GM12878 (cell line): Measurements from ENCODE around the gene SYNE4. TPM values are rescaled to one million over a fixed set of nuclear protein-coding genes. Genes with fewer than 3 reads are reported as not detected.

Experiments
- CTCF ChIP-seq, 3 experiments: IDR thresholded peaks in 2 of 3; conservative IDR thresholded peaks in 1 of 3; 2 replicates each; pipeline ENCODE4 v1.5.1; 2011; ENCODE audit warnings: low read depth in 3 of 3, low read length in 3 of 3, mild to moderate bottlenecking in 3 of 3, control low read depth in 2 of 3, moderate library complexity in 2 of 3, inconsistent platforms in 1 of 3, mixed read lengths in 1 of 3; ENCODE audit not compliant: control insufficient read depth in 2 of 3, insufficient read depth in 1 of 3; ENCODE audit errors: extremely low read depth in 1 of 3
- EP300 ChIP-seq, 2 experiments: fragments of 150-350 bp in 1 of 2; IDR thresholded peaks; 2 replicates each; pipeline ENCODE4 v1.6.1; 2011 to 2012; ENCODE audit warnings: low read depth in 2 of 2, low read length in 2 of 2, borderline replicate concordance in 1 of 2, improper control_type of control experiment in 1 of 2, inconsistent platforms in 1 of 2; ENCODE audit not compliant: control insufficient read depth in 1 of 2
- FOXK2 ChIP-seq: fragments of 450-650 bp; IDR thresholded peaks from 2 replicates; pipeline ENCODE4 v1.6.1; 2017; ENCODE audit warnings: mild to moderate bottlenecking, moderate library complexity
- GABPA ChIP-seq: IDR thresholded peaks from 2 replicates; pipeline ENCODE4 v1.6.1; 2014; ENCODE audit warnings: antibody characterized with exemption, low read depth, mild to moderate bottlenecking, inconsistent platforms
- KAT2A ChIP-seq: conservative IDR thresholded peaks from 2 replicates; pipeline ENCODE4 v1.6.1; 2011; ENCODE audit warnings: low read depth, low read length; ENCODE audit not compliant: control insufficient read depth
- MTA2 ChIP-seq: fragments of 450-650 bp; IDR thresholded peaks from 2 replicates; pipeline ENCODE4 v1.6.1; 2016; ENCODE audit warnings: low read depth, mild to moderate bottlenecking, moderate library complexity
- RFX5 ChIP-seq: IDR thresholded peaks from 2 replicates; pipeline ENCODE4 v1.6.1; 2011; ENCODE audit warnings: low read depth, low read length, improper control_type of control experiment
- SREBF1 ChIP-seq: IDR thresholded peaks from 2 replicates; pipeline ENCODE4 v1.6.1; 2012; ENCODE audit warnings: mild to moderate bottlenecking, low read length
- TBL1XR1 ChIP-seq: IDR thresholded peaks from 2 replicates; pipeline ENCODE4 v1.6.1; 2012; ENCODE audit warnings: low read depth, low read length, improper control_type of control experiment
- USF2 ChIP-seq: IDR thresholded peaks from 2 replicates; pipeline ENCODE4 v1.6.1; 2011; ENCODE audit warnings: low read depth, low read length, improper control_type of control experiment, borderline replicate concordance
- ZNF384 ChIP-seq: IDR thresholded peaks from 2 replicates; pipeline ENCODE4 v1.6.1; 2012; ENCODE audit warnings: low read depth, mild to moderate bottlenecking, low read length, improper control_type of control experiment, borderline replicate concordance
- ZNF592 ChIP-seq: fragments of 450-650 bp; IDR thresholded peaks from 2 replicates; pipeline ENCODE4 v1.6.1; 2017; ENCODE audit warnings: mild to moderate bottlenecking, moderate library complexity
- ZNF687 ChIP-seq: fragments of 450-650 bp; IDR thresholded peaks from 2 replicates; pipeline ENCODE4 v1.6.1; 2017; ENCODE audit warnings: mild to moderate bottlenecking, moderate library complexity
- polyA plus RNA-seq, 11 experiments: library from polyadenylated mRNA; depleted of rRNA in 4 of 11; unstranded in 6 of 11; stranded (reverse) in 5 of 11; fragments of >200 nt; fragmentation: Nextera tagmentation in 4 of 11; fragmentation: Illumina TruSeq in 1 of 11; extraction: Ambion mirVana in 4 of 11; extraction: Trizol in 1 of 11; gene quantifications; 1 replicate in 1 of 11; 2 replicates in 10 of 11; pipeline versions ENCODE4 v1.2.1 to v1.2.3, GENCODE V29; 2011 to 2016; ENCODE audit warnings: inconsistent platforms in 2 of 11, missing spikeins in 2 of 11, low read depth in 1 of 11
- total RNA-seq, 4 experiments: library from RNA; depleted of rRNA in 3 of 4; stranded (reverse); fragments of >200 nt in 3 of 4; fragmentation: Illumina TruSeq in 1 of 4; extraction: Trizol in 1 of 4; gene quantifications; 2 replicates each; pipeline versions ENCODE4 v1.2.1 to v1.2.3, GENCODE V29; 2013 to 2021
- TF ChIP-seq, protein P1 (sequence below): fragments of 150-350 bp; IDR thresholded peaks from 2 replicates; pipeline ENCODE4 v1.6.1; 2016; ENCODE audit warnings: low read depth, low read length

The SYNE4 gene
- total and polyA plus RNA-seq, 10 of the 15 experiments (the other 5 are each of a cell fraction or from before 2014, with no cell fraction given), result 0.35 to 1.2 (median 0.71) TPM

GRCh38 chr19:36054119-36054732 is 45.6 kb upstream of the SYNE4 start, which contains the start of gene THAP8 (continued):
- TF ChIP-seq ZNF687, result no peak
- TF ChIP-seq FOXK2, result 0 out of 2 replicates have a peak, but pooled peaks have one; percentile 29
- no peak for TF ChIP-seq RFX5
- peak; percentile 98 for TF ChIP-seq USF2
- TF ChIP-seq SREBF1, result 0 out of 2 replicates have a peak, but pooled peaks have one; percentile 51
- TF ChIP-seq, protein P1, sequence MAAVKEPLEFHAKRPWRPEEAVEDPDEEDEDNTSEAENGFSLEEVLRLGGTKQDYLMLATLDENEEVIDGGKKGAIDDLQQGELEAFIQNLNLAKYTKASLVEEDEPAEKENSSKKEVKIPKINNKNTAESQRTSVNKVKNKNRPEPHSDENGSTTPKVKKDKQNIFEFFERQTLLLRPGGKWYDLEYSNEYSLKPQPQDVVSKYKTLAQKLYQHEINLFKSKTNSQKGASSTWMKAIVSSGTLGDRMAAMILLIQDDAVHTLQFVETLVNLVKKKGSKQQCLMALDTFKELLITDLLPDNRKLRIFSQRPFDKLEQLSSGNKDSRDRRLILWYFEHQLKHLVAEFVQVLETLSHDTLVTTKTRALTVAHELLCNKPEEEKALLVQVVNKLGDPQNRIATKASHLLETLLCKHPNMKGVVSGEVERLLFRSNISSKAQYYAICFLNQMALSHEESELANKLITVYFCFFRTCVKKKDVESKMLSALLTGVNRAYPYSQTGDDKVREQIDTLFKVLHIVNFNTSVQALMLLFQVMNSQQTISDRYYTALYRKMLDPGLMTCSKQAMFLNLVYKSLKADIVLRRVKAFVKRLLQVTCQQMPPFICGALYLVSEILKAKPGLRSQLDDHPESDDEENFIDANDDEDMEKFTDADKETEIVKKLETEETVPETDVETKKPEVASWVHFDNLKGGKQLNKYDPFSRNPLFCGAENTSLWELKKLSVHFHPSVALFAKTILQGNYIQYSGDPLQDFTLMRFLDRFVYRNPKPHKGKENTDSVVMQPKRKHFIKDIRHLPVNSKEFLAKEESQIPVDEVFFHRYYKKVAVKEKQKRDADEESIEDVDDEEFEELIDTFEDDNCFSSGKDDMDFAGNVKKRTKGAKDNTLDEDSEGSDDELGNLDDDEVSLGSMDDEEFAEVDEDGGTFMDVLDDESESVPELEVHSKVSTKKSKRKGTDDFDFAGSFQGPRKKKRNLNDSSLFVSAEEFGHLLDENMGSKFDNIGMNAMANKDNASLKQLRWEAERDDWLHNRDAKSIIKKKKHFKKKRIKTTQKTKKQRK, result no peak
- no peak for TF ChIP-seq EP300 (IDR thresholded peaks at IDR 0.05; ENCODE audit: borderline replicate concordance in 1 of 2, control insufficient read depth in 1 of 2, low read depth in 2 of 2, low read length in 2 of 2)
- 0 out of 2 replicates have a peak, but pooled peaks have one; percentile 17 for TF ChIP-seq ZNF384
- no peak for TF ChIP-seq ZNF592
- TF ChIP-seq MTA2, result no peak
- peak; percentile 45 to 51 (median 50); a peak in 5 of 6 replicates for TF ChIP-seq CTCF (IDR thresholded peaks at IDR 0.05 in 2 of 3, conservative IDR thresholded peaks at IDR 0.05 in 1 of 3; ENCODE audit: control insufficient read depth in 2 of 3, extremely low read depth in 1 of 3, insufficient read depth in 1 of 3, low read depth in 3 of 3, low read length in 3 of 3)
- TF ChIP-seq TBL1XR1, result no peak
- TF ChIP-seq KAT2A, result no peak
- TF ChIP-seq GABPA, result no peak
